GM21825 (cell line): ENCODE data around the gene SH3TC2.

Experiments
- ATAC-seq: cut with Tn5 transposase; IDR thresholded peaks from one replicate; pipeline ENCODE4 v1.9.1; 2021; ENCODE audit warnings: mild to moderate bottlenecking, moderate library complexity; ENCODE audit not compliant: unreplicated experiment

SH3TC2 gene

DNA sequence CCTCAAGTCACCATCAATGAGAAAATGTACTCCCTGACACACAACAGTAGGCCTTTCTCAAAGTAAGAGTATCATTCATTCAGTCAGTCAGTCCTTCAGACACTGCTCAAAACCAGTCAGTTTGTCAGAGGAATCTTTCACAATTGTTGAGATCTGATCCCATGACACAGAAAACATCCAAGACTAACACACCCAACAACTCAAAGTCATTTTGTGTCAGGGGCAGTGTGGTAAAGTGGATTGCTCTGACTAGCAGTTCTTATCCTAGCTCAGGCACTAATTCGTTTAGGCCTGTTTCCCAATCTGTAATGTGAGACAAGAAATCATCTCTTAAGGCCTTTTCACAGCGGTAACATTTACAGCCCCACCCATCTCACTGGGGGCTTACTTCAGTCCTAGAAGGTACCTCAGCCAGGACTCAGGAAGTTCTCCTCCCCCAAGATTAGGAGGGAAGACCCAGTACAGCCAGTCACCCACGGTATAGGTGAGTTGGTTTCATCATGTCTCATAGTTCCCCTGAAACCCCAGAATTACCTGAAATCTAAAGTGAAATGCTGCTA, 31.9 kb downstream of the SH3TC2 start:
- ATAC-seq: no peak

DNA sequence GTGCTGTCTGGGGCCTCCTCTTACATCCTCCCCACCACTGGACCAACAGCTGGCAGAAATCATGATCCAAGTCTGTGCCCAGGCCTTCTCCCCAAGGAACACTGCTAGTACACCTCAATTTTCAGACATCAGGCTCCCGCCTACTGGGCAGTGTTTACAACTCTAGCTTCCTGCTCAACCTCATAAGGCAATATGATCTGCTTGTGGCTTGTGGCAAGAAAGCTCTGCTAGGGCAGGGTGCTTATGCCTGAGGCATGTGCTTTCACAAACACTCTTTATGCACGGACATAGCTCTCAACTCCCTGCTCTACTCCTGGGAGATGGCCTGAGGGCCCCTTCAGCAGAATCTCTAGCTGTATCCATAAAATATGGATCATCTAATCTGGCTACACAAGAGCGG, 32.5 kb downstream of the SH3TC2 start:
- ATAC-seq: no peak

DNA sequence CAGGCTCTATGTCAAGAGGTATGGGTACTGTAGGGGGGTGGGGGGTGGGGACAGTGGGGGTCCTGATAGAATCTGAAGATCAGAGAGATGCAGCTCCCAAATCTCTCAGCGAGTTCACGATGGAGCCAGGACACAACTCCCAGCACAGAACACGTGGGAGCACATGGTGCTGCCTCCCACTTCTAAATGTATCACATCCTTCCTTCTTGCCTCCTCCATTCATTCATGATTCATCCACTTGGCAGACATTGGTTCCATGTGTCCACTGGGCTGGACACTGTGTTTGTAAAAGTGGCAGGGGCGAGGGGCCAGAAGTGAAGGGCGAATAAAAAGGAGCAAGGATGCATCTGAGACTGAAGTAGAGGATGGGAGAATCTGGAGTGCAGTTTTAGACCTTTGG, 33.9 kb downstream of the SH3TC2 start:
- no peak for ATAC-seq

DNA sequence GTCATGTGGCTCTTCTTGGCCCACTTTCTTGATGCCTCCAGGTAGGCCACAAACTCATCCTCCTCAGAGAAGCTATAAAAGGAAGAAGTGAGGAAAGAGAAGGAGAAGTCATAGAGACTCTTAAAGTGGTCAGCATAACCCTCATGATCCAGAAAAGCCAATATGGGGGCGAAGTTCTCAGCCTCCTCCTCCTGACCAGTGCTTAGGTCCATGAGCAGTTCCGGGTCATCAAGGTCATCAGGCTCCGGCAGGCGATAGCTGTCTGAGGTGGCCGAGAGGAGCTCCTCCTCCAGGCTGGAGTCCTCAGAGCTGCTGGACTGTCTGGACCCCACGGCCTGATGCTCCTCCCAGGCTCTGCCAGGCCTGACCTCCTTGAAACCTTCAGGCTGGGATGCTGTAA, 34.7 kb downstream of the SH3TC2 start:
- no peak for ATAC-seq

DNA sequence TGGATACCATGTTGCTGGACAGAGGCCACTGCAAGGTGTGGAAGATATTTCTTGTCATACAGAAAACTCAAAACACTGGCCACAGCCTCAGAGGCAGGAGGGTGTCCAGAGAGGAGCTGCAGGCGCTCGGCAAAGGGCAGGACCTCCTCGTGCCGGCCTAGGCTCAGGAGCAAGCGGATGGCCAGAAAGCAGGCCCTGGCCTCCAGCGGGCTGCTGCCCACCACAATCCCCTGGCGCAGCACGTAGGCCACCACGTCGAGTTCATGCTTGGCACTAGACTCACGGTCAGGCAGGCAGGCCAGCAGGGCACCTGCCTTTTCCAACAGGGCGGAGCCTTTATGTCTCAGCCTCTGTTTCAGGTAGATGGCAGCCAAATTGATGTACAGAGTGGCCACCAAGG, 35.2 kb downstream of the SH3TC2 start:
- no peak for ATAC-seq

DNA sequence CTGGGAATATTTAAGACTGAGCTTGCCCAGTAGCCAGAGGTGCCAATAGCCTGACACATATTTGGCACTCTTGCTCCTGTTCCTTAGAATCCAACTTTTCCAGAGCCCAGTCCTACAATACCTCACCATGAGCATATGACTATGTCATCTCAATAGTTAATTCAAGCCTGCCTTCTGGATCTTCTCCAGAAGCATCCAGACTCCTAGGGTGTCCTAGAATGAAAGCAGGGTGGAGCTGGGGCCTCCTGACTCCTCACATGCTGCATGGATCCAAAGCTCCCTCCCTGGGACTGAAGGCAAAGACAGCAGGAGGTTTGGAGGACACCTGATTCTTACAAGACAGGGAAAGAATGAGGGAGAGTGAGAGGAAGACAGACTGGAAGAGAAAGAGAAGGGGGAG, 37.9 kb downstream of the SH3TC2 start:
- ATAC-seq: no peak

DNA sequence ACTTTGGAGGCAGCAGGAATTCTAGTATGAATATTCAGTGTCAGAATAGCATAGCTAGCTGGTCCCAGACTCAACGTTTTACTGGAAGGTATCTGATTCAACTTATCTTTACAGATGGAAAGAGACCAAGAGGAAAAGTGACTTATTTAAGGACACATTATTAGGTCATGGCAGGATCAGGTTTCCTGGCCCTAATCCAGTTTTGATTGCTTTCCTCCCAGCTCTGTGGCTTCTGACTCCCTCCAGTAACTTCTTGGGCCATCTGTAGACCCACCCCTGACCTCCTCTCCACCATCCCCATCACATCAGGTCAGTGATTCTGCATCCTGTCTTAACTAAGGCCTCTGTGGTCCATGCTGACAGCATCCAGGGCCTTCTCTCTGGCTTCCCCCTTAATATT, 38.4 kb downstream of the SH3TC2 start:
- no peak for ATAC-seq

DNA sequence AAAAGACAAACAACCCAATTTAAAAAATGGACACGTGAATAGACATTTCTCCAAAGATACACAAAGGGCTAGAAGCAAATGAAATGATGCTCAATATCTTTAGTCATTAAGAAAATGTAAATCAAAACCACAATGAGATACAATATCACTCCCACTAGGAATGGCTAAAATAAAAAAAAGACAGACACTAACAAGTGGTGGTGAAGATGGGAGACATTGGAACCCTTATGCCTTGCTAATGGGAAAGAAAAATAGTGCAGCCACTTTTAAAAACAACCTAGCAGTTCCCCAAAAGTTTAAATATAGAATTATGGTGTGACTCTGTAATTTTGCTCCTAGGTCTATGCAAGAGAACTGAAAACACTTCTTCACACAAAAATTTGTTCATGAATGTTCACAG, 40.7 kb downstream of the SH3TC2 start:
- no peak for ATAC-seq

DNA sequence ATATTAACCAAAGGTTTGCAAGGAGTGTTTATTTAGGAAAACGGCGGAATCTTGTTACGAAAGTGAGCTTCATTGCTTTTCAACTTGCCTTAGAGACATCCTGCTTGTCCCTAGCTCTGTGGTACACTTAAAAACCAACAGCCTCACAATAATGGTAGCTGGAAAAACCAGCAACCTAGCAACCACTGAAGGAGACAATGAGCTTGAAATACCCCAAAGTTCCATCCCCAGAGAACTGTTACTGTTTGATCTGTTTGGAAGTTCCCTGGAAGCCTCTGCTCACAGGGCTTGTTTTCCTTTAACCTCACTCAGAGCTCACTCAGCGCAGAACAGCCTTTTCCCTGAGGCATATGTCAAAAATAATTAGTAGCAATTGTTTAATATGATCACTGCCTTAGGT, 43.2 kb downstream of the SH3TC2 start:
- no peak for ATAC-seq

DNA sequence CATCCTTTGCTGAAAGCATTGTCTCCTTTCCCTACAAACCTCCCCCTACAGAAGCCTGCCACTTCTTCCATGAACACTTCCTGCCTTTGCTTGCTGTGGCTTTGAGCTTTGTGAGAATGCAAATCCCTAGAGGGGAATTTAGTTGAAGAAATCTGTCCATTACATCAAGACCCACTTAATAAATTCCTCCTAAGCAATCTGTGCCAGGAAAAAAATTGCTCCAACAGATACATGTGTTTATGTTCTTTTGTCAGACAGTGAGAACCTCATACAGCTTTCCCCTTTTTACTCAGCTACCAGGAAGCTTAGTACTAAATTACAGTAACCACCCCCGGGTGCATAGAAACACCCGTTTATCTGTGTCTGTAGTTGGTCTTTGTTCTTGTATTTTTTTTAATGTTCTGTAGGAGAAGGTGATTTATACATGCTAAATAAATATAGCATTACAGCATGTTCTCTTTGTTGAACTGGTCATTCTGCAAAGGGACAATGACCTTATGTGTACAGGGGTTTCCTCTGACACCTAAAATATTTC, 43.9 kb downstream of the SH3TC2 start:
- ATAC-seq: no peak

DNA sequence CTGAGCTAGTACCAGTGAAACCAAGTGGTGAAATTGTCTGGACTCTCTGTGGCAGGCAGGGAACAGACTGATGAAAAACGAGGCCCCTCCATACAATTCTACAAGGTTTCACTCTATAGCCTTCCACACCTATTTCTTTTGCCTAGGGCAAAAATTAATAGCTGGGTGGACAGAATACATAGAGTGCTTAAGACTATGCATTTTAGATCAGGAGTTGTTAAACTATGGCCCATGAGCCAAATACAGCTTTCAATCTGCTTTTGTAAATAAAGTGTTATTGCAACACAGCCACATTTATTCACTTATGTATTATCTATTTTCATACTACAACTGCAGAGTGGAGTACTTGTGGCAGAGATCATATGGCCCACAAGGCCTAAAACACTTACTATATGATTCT, 45.2 kb downstream of the SH3TC2 start:
- ATAC-seq: no peak

DNA sequence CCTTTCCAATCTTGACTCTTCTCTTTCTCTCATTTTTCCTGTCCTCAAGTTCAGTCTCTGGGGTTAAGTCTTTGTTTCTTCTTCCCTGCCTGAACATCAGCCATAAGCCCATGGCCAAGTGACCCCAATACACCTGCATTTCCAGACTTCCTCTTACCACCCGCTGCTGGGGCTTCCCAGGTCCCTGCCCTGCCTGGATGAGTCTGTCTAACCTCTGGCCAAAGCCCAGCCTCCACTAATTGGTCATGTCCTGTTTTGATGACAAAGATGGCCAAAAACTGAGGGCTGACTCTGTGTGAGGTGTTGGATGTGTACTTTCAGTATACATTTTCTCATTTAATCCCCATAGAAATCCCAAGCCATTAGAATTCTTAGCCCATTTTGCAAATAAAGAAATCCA, 47.3 kb downstream of the SH3TC2 start:
- ATAC-seq: no peak

DNA sequence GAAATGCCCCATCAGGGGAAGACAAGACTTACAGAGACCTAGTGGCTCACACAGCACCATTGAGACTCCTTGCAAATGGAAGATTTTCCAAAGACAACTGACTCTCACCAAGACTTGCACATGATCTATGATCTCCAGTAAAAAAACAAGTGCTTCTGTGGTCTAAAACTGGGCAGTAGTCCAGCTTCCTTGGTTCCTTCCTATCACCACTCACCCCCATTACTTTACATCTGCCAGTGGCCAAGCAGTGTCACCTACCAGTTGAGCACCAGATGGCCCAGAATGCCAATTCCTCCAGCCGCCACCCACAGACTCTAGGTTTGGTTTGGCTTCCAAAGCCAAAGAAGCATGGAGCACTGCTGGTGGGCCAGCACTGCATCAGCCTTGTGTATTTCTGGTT, 47.7 kb downstream of the SH3TC2 start:
- no peak for ATAC-seq

DNA sequence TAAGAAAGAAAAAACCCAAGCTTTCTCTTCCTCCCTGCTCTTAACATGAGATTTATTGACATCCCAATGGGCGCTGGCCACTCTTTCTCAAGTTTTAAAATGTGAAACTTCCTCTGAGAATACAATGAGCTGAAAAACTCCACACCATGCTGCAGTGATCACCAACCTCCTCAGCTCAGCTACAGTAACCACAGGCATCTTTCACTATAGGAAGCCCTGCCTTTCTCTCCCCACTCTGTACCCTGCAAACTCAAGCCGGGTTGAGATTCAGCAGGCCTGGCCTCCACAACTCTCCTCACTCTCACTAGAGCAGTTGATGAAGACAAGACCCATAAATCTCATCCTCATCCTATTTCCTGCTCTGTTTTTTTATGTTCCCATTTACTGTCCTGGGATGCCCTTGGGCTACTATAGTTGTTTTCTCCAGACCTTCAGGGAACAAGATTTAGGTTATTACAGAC, 48.3 kb downstream of the SH3TC2 start:
- ATAC-seq: no peak

DNA sequence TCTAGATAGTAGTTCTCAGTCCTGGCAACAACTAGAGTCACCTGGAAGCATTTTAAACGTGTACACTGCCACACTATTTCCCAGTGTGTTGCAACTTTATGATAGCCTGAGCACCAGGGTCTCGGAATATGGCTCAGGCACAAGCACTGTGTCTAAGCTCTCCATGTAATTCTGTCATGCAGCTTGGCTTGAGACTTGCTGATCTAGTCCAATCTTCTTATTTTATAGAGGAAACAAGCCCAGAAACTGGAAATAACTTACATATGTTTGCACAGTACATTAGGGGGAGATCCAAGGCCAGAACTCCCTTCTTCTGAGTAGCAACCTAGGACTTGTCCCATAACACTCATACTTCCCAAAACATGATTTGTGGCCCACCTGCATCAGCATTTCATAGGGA, 49.1 kb downstream of the SH3TC2 start:
- ATAC-seq: no peak

DNA sequence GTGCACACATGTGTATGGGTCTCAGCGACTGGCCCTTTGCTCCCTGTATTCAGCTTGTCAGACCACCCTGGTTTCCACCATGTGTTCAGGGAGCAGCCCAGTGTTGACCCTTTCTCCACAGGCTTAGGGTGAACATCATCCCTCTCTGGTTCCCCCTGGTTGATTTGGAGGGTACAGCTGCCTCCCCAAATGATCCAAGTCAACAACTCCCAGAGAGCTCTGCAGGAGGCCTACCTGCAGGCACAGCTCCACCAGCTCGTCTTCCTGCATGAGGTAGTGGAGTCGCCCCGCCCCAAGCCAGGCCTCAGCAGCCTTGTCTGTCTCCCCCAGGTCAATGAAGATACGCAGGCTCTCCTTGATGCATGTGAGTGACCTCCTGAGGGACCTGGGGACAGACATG, 50.5 kb downstream of the SH3TC2 start:
- ATAC-seq: no peak

DNA sequence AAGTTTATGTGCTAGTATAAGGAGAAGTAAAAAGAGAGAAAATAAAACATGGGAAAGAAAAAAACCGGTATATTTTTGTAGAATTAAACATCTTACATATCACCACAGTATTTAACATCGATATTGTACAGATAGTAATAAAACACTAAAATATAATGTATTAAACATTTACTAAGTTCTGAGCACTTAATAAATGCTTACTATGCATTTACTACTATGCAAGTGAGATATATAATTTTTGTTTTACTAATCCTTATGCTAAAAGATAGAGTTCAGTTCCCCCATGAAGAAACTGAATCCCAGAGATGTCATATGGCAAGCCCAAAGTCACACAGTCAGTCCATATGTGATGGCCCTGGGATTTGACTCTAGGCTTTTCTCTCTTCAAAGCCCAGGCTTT, 51.1 kb downstream of the SH3TC2 start:
- ATAC-seq: no peak

DNA sequence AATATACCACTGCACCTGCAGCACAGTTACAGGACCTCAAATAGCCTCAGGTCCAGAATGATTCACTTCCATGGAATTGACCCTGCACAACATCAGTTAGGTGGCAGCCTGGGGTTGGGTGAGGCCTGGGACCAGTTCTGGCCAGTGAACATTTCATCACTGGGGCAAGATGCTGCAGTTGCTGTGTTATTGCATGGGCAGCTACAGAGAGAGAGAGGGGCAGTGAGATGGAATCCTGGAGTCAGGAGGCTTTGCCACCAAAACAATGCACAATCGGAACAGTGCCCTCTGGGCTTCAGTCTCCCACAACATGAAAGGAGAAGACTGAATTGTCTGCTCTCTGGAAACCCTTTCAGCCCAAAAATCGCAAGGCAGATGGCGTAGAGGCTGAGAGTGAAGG, 51.8 kb downstream of the SH3TC2 start:
- no peak for ATAC-seq

DNA sequence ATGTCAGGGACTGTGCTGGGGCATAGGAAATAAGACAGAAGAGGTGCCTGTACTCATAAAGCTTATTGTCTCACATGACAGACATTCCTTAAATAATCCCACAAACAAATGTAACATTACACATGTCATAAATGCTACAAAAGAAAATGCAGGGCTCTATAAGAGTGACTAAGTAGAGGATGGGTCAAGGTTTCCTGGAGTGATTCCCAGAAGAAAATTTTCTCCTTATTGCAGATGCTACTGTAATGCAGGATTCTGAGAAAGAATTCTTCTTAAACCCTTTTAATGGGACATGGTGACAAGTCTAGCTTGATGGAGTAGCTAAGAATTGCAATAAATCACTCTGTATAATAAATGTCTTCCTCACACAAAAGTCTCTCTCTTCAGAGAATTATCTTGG, 55.7 kb downstream of the SH3TC2 start:
- ATAC-seq: no peak

DNA sequence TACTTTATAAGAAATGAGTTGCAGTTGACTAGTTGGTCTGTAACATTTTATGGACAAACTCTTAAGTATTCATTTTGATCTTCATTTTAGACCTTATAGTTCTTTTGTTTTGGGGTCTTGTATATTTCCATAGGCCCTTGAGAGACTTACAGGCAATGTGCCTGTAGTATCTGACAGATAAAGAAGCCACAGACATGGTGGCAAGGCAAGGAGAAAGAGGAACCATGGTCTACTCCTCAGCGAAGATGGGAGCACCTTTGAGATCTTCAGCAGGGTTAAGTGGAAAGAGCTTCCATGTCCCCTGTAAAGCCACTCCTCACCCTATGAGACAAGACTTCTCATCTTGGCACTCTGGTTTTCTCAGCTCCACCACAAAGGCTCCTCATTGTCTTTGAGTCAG, 56.4 kb downstream of the SH3TC2 start:
- no peak for ATAC-seq

DNA sequence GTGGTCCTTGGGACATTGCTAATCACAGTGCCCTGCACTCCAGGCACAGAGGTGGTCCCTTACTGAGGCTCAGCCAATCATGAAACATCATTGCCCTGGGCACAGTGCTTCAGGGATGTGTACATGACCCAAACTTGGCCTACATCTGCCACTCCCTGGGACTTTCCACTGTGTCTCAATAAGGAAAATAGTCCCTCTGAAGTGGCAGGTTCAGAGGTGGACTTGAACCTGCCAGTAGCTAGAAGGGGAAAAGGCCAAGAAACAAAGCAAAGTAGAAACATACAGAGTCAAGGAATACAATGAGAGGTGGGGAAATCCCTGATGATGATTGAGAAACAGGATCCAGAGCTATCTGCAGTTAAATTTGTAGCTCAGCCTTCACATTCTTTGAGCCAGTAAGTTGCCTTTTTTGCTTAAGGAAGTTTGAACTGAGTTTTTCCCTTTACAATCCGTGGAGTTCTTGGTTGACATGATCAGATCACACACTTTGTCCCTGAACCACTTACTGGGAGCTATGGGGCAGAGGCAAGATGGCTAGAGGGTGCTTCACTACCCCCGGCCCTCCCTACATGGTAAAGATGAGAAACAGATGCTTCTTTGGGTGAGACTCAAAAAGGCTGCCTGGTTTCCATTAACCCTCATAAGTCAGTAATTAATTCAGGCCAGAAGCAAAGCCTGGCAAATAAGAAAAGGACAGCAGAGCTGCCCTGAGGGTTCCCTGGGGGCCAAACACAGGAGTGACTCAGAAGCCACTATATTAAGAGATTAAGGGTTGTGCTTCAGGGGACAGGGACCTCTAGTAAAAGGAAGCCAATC, 57.6 kb downstream of the SH3TC2 start:
- no peak for ATAC-seq

DNA sequence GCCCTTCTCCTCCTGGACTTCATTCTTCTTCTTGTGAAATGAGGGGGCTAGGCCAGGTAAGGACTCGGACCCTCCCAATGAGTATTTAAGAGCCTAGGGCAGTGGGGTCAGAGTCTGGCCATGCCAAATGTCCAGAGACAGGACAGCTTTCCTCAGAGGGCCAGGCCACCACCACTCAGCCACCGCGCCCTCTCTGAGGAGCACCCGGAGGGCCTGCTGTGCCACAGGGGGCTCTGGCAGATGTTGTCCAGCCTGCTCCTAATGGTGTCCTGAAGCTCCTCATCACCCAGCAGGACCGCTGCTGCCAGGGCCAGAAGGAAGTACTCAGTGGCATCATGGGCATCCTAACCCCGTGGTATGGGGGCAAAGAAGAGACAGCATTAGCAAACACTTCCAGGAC, 58.3 kb downstream of the SH3TC2 start:
- ATAC-seq: no peak
